ENCODE measurements around the gene DAPP1.
A peak's percentile ranks its signal among the peaks of the same experiment; 100 is the strongest.

DAPP1 gene

GRCh38 chr4:99853999-99854398 lies 37.4 kb downstream of the DAPP1 start:
- DNase-seq (ENCODE audit: low spot score): no peak

DNA sequence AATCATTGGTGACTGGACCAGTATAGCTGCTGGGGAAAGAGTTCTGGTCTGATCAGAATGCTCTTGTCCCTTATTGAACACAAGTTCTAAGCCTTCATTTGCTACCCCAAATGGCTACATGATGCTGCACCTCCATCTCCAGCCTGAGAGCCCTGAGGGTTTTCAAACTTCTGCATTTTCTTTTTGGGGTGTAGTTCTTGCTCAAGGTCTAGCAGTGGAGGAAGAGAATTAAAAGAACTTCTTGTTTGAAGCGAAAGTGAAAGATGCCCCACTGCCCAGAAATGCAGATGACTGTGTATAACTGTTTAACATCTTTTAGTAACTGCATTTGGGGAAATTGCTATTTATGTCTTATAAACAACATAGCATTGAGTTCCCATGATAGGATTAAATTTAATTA lies 39.1 kb downstream of the DAPP1 start:
- no peak for DNase-seq (ENCODE audit: low spot score)

GRCh38 chr4:99856166-99856565 lies 39.5 kb downstream of the DAPP1 start:
- DNase-seq (ENCODE audit: low spot score): no peak

DNA sequence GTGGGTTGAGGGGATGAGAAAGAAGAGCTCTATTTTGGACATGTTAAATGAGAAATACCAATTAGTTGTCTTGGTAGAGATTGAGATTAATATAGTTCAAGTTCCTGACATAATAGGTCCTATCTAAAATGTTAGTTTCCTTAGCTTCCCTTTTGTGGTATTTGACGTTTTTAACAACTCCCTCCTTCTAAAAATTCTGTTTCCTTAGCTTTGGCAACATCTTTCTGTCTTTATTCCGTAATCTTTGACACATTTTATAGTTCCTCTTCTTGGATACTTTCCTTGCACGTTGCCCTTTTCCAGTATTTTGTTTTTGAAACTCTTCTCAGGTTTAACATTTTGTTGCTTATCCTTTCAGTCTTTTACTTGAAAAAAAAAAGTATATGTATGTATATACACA lies 40.7 kb downstream of the DAPP1 start:
- no peak for DNase-seq (ENCODE audit: low spot score)

- DNase-seq (ENCODE audit: low spot score): no peak
These were observed 43.0 kb downstream of the DAPP1 start for GRCh38 chr4:99859618-99860017.

GRCh38 chr4:99860521-99860920 lies 43.9 kb downstream of the DAPP1 start:
- DNase-seq (ENCODE audit: low spot score): no peak

GRCh38 chr4:99861120-99861905 lies 44.7 kb downstream of the DAPP1 start:
- DNase-seq (ENCODE audit: low spot score): no peak

DNA sequence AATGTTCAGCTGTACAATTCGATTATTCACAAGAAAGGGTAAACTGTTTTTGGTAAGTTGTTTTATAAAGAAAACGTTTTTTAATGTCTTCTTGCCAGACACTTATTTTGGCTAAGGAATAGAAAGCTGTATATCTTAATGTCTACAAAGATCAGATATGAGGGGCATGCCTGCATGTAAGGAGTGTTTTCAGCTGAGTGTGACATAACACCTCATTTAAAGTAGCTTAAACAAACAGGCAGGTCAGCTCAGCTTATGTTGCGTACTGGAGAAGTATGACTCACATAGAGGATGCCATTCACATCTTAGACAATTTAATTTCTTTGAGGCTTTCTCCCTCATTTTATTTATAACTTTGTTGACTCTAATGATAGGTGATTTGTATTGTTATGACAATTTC lies 47.2 kb downstream of the DAPP1 start:
- DNase-seq (ENCODE audit: low spot score): no peak

- no peak for DNase-seq (ENCODE audit: low spot score)
These were observed 51.5 kb downstream of the DAPP1 start for GRCh38 chr4:99868126-99868596.

- DNase-seq (ENCODE audit: low spot score): no peak
These were observed 55.9 kb downstream of the DAPP1 start for GRCh38 chr4:99872570-99872969.

- no peak for DNase-seq (ENCODE audit: low spot score)
These were observed 58.4 kb downstream of the DAPP1 start for GRCh38 chr4:99875071-99875470.

DNA sequence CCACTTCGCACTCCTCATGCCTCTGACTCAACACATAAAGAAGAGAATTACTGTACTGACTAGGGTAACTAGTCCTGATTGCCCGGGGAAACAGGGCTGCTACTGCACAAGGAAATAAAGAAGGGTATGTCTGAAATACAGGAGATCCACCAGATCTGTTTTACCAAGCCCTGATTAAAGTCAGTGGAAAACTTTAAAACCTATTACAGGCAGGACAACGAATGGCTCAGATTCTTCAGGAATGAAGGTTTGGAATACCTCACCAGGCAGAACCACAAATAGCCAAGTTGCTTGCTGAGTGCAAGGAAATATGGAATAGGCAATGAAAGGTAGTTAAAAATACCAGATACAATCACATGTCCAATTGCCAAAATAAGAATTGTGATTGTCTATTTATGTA lies 60.3 kb downstream of the DAPP1 start:
- DNase-seq (ENCODE audit: low spot score): no peak

DNA sequence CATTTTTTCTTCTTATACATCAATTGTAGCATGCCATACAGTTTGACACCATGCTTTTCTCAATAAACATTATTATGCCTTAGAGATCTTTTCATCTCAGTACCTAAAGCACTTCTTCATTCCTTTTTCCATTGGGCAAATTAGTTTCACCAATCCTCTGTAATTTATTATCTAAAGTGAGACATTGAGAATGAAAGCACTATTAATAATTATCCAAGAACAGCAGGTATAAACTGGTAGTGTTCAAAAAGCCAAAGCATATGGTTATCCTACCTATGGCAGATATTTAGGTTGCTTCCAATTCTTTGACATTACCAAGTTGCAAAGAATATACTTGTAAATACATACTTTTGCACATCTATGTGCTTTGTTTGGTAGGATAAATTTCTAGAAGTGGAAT lies 62.0 kb downstream of the DAPP1 start:
- no peak for DNase-seq (ENCODE audit: low spot score)

DNA sequence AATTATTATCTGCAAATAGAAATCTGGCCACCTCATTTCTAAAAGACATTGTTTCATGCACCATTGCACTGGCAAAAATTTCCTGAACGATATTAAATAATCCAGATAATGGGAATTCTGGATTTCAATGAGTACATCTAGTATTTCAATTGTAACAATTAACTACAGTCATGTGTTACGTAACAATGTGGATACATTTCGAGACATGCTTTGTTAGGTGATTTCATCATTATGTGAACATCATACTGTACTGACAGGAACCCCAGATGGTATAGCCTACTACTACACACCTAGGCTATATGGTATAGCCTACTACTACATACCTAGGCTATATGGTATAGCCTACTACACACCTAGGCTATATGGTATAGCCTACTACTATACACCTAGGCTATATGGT lies 62.8 kb downstream of the DAPP1 start:
- DNase-seq (ENCODE audit: low spot score): no peak

DNA sequence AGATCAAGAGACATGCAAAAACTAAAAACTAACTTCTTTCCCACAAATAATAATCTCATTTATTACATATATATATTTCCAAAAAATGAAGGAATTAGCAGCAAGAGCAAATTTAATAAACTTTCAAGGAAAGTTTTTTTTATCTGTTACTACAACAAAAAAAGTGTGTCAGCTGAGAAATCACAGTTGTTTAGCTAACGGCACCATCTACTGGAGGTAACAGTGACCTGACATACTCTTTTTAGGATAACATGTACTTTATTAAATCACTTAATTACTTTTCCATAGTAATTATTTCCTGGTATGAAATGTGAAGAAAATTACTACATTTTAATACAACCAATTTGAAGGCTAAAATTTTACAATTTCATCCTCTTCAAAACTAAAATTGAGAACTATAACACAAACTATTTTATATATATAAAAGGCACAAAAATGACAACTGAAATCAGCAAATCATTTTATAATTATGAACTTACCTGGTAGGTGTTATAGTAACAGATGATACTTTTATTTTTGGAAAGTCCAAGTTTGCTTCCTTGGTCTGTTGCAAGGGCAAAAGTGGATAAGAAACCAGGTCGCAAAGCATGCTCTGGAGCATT lies 68.5 kb downstream of the DAPP1 start:
- DNase-seq (ENCODE audit: low spot score): peak; percentile 36

GRCh38 chr4:99885687-99886086 lies 69.1 kb downstream of the DAPP1 start:
- DNase-seq (ENCODE audit: low spot score): no peak

GRCh38 chr4:99886146-99886545 lies 69.5 kb downstream of the DAPP1 start:
- no peak for DNase-seq (ENCODE audit: low spot score)

- no peak for DNase-seq (ENCODE audit: low spot score)
These were observed 71.2 kb downstream of the DAPP1 start for GRCh38 chr4:99887837-99888236.

DNA sequence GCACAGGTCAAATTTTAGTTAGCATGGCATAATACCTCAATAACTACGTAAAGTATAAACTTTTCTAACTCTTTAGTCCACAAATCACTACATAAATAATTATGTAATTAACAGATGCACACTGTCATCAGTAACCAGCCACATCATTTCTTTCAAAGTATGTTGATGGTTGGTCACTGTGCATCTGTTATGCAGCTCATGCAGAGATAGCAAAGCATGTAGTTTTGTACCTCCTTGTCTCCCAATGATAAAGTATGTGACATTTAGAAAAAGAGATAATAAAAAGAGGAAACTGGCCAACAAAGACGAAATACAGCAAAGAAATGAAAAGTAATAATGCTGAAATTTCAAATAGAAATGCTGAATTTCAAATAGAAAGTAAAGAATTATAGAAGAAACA lies 74.7 kb downstream of the DAPP1 start:
- peak; percentile 16 for DNase-seq (ENCODE audit: low spot score)

- no peak for DNase-seq (ENCODE audit: low spot score)
These were observed 76.4 kb downstream of the DAPP1 start for GRCh38 chr4:99893029-99893428.

DNA sequence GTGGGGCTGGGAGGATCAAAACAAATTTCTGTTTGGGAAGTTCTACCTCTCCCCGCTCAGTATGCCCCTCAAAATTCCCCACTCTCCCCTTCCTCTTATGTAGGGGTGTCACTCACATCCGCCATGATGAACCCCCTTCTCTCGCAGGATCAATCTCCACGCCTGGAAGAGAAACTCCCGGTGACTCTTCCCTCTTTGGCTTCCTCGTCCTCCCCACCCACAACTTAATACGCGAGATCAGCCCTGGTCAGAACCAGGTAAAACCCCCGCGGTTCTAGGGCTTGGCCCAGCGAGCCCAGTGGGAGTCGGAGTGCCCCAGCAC lies 77.2 kb downstream of the DAPP1 start:
- DNase-seq (ENCODE audit: low spot score): peak; percentile 21

DNA sequence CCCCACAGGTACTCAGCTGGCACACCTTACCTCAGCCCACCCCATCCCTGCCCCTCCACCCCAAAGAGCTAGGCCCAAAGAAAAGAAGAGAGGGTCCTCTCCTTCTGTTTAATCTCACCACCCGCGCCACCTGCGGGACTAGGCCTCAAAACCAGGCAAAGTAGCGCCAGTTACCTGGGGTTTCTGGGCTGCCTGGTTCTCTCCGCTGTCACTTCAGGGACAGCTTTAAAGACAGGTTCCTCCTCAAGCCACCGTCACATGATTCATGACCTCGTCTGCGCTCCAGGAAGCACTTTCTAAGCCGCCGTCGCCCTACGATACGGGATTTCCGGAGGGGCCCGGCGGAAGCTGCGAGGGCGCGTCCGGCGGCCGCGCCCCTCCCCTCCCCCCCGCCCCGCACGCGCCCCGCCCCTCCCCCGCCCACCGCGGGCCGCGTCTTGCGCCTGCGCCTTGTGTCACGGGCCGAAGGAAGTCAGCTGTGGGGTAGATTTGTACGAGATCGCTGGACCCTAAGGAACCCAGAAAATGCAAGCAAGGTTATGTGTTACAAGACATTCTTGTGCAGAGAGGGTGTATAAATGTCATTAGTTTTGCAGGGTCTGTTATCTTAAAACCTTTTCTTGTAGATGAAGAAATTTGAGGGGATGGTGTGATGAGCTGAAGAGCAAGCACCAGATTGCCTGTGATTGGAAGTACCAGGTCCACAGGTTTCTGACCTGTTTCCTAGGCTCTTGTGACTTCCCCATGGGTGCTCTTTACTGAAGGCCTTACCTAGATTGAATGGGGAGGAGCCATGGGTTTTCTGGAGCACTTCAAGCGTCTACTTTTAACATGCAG lies 77.8 kb downstream of the DAPP1 start, which contains the start of gene LAMTOR3:
TSS of gene LAMTOR3 (minus strand) at position 267 of the 837 bp plus-strand sequence. CDS start 464 bp downstream, outside the sequence.
- DNase-seq (ENCODE audit: low spot score): peak; percentile 92

DNA sequence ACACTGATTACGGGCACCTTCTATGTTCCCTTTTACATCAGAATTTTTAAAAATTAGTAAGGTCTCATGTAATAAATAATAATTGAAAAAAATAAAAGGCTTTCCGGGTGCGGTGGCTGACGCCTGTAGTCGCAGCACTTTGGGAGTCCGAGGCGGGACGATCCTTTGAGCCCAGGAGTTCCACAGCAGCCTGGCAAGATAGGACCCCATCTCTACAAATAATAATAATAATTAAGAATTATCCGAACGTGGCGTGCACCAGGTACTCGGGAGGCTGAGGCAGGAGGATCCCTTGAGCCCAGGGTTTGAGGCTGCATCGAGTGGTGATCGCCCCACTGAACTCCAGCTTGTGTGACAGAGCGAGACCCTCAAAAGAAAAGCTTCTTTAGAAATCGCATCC lies 78.4 kb downstream of the DAPP1 start:
- DNase-seq (ENCODE audit: low spot score): no peak

Data from hematopoietic multipotent progenitor cell treated with erythropoietin and hydrocortisone succinate and interleukin-3 and kit ligand, for 15 days (in vitro differentiated cells).